ENCODE measurements around the gene CFAP299. TPM values are rescaled to one million over a fixed set of nuclear protein-coding genes. Genes with fewer than 3 reads are reported as not detected.

Gene CFAP299
- total RNA-seq, 1 donor from 2014 or later: 1.9 TPM

Other genes with a start within 250 kb of the CFAP299 start
- 14.7 and 15.4 TPM in 2 replicates for gene PRDM8, start 138.2 kb upstream of the CFAP299 start, total RNA-seq
- gene FGF5, start 69.1 kb upstream of the CFAP299 start, total RNA-seq: 3.2 and 4.9 TPM in 2 replicates

Data from myocyte (in vitro differentiated cells).